Stimulated activated CD8-positive, alpha-beta memory T cell treated with anti-CD3 and anti-CD28 coated beads, Interleukin-7, amount 100 ng/mL, for 1 hour (primary cell): ENCODE data around the gene BICRAL.
"Not testable (repeated sequence)": the region's sequence is repeated elsewhere in the genome, so short reads cannot be mapped to it uniquely, and the experiment has no call there.

Source experiments
- DNase-seq, 2 donors: peaks; one replicate each; pipeline ENCODE4 v3.0.0-alpha.2; 2020; ENCODE audit warnings: low read depth in 2 of 2

The BICRAL gene

GRCh38 chr6:42896178-42896719 is 114.4 kb downstream of the BICRAL start:
- DNase-seq, result no peak

DNA sequence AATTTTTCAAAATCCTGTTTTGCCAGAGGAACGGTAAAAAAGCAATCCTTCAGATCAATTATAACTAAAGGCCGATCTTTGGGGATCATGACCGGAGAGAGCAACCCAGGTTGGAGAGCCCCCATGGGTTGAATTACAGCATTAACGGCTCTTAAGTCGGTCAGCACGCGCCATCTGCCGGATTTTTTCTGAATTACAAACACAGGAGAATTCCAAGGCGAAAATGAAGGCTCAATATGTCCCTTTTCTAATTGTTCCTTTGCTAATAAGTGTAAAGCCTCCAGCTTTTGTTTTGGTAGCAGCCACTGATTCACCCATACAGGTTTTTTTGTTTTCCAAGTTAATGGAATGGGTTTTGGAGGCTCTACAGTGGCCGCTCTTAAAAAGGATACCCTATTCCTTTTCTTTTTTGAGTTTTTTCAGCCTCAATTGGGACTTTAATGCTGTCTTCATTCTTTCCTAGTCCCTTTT is 117.1 kb downstream of the BICRAL start:
- DNase-seq, result peak; percentile 27 to 62

DNA sequence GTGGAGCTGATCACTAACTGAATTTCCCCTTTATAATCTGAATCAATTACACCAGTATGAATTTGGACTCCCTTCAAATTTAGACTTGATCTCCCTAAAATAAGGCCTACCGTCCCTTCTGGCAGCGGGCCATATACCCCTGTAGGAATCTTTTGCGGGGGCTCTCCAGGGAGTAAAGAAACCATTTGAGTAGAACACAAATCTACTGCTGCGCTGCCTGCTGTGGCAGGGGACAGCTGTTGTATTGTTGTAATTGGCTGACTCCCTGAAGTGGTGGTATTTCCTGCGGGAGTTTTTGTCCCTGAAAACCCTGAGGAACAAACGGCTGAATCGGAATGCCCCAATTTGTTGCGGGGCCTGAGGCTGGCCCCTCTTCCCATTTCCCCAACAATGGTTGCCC is 118.0 kb downstream of the BICRAL start:
- no peak for DNase-seq

DNA sequence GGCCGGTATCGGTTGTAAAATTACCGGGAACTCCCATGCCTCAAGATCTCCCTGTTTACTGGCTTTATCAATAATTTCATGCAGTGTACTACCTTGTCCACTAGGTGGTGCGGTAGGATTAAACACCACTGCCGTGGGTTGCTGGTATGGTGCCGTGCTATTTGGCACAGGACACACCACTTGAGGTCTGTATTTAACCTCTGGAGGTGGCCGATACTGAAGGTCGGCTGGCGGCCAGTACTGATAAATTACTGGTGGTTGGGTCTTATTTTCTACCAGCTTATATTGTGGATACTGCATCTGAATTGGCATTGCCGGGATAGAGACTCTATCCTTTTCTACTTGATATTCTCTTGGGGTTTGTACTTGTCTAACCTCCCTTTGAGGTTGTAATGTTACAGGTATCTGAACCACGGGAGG is 119.7 kb downstream of the BICRAL start:
- peak; percentile 30 to 42 for DNase-seq

DNA sequence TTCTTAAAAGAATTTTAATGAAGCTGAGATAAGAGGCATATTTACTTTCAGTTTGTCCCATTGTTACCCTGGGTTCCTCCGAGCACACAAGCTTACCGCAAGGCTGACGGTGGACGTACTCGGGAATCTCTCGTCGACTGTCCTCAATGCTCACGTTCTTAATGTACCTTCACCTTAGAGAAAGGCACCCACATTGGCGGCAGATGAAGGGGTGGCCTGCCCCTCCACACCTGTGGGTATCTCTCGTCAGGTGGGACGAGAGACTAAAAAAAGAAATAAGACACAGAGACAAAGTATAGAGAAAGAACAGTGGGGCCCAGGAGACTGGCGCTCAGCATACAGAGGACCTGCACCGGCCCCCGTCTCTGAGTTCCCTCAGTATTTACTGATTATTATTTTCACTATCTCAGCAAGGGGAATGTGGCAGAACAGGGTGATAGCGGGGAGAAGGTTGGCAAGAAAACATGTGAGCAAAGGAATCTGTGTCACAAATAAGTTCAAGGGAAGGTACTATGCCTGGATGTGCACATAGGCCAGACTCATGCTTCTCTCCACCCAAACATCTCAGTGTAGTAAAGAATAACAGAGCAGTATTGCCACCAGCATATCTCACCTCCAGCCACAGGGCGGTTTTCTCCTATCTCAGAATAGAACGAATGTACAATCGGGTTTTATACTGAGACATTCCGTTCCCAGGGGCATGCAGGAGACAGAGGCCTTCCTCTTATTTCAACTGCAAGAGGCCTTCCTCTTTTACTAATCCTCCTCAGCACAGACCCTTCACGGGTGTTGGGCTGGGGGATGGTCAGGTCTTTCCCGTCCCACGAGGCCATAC is 120.8 kb downstream of the BICRAL start:
- not testable (repeated sequence) for DNase-seq

GRCh38 chr6:42904467-42904866 is 122.6 kb downstream of the BICRAL start:
- DNase-seq, result no peak

DNA sequence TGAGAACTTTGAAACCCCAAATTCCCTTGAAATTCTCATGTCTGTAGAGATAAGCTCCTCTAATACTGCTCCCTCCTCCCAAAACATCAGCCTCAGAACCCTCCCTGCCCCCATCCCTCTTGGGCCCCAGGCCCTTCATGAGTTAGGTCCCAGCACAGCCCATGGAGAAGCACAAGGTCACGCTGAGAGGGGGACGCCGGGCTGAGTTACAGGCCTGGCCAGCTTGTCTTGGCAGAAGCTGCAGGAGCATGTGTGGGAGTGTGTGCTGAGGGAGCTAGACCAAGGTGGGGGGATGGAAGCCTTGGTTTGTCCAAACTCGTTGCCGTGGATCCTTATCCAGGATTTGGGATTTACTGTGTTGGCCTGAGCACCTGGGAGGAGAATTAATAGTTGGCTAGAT is 125.5 kb downstream of the BICRAL start:
- no peak for DNase-seq

- DNase-seq, result no peak
These were observed 128.0 kb downstream of the BICRAL start for GRCh38 chr6:42909835-42910234.

DNA sequence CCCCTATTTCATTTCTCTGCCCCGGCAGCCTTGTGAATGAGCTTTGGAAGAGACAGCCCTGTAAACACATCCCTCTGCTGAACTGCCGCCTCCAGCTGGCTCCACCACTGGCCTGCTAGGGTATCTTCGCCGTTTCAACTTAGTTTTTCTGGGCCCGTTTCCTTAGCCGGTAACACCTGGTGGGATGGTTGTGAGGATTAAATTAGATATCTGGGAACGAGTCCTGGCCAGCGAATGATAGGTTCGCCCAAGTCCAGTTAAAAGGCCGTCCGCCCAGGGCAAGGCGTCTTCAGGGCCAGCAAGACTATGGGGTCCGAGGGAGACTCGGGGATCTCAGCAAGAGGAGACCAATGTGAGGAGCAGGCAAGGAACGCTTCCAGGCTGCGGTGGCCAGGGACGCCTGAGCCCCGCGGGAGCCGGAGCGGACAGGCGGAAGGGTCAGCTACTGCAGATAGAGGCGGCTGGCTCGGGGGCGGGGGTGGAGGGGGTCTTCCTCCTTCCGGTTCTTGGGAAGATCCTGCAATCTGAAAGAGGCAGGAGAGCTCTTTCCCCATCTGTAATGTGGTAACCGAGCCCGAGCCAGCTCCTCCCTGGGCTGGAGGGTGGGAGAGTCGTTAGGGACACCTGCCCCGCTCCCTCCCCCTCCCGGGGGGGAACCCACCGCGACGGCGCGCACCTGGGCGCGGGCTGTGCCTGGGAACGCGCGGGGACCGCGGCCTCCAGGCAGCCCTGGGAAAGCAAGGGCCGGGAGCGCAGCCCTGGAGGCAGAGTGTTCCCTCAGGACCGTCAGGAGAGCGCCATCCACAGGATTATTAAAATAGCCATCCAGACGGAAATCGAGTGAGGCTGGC is 129.5 kb downstream of the BICRAL start:
- no peak for DNase-seq

- DNase-seq, result no peak
These were observed 132.7 kb downstream of the BICRAL start for GRCh38 chr6:42914546-42914945.

DNA sequence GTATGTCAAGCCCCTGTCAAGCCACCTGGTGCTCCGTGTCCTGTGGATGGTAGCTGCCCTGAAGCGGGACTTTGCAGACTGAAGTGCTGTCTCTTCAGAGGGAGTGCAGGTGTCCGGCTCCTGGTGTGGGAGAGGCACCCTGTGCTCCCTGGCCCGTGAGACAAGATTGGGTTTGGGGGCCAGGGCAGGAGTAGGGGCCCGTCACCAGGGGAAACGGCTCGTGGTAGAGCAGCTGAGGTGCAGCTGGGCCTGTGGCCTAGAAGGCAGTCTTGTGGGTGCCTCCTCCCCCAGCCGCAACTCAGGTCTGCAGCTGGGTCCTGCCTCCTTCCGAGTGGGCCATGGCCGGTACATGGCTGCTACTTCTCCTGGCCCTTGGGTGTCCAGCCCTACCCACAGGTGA is 133.9 kb downstream of the BICRAL start, which contains the start of gene PTCRA:
Gene PTCRA, plus strand, starts transcription at position 322 of the 400 bp plus-strand sequence. Its CDS starts 17 bp downstream, at position 339.
- no peak for DNase-seq

GRCh38 chr6:42916288-42916687 is 134.4 kb downstream of the BICRAL start:
- DNase-seq, result no peak
